KMS-11 (cell line): ENCODE results near the gene HRG.

Source experiments
- H2AFZ ChIP-seq: fragments of 200-600 bp; sonication (generic); 2 replicates; pipeline ENCODE4 v1.6.1; 2016; ENCODE audit warnings: antibody characterized with exemption, mixed run types, low read depth
- H3K27ac ChIP-seq: fragments of 200-600 bp; sonication (generic); 2 replicates; pipeline ENCODE4 v1.6.1; 2016; ENCODE audit warnings: mild to moderate bottlenecking, mixed run types
- H3K27me3 ChIP-seq: fragments of 200-600 bp; sonication (generic); 2 replicates; pipeline ENCODE4 v1.6.1; 2017; ENCODE audit warnings: mild to moderate bottlenecking, low read depth, mixed run types, moderate library complexity; ENCODE audit not compliant: insufficient read depth
- H3K36me3 ChIP-seq: fragments of 200-600 bp; sonication (generic); 2 replicates; pipeline ENCODE4 v1.6.1; 2017; ENCODE audit warnings: mild to moderate bottlenecking, mixed run types; ENCODE audit not compliant: insufficient read depth
- H3K4me1 ChIP-seq: fragments of 200-600 bp; sonication (generic); 2 replicates; pipeline ENCODE4 v1.6.1; 2016; ENCODE audit warnings: mild to moderate bottlenecking, low read depth, mixed run types; ENCODE audit not compliant: poor library complexity, severe bottlenecking
- H3K4me2 ChIP-seq: fragments of 200-600 bp; sonication (generic); 2 replicates; pipeline ENCODE4 v1.7.0; 2016; ENCODE audit warnings: mild to moderate bottlenecking, mixed run types
- H3K4me3 ChIP-seq: fragments of 200-600 bp; sonication (generic); IDR thresholded peaks from 2 replicates; pipeline ENCODE4 v1.6.1; 2017; ENCODE audit warnings: low read depth, low read length, mixed read lengths; ENCODE audit not compliant: insufficient read depth
- H3K79me2 ChIP-seq: fragments of 200-600 bp; sonication (generic); 2 replicates; pipeline ENCODE4 v1.6.1; 2016; ENCODE audit warnings: low read depth, mixed run types; ENCODE audit not compliant: insufficient read depth
- H3K9ac ChIP-seq: fragments of 200-600 bp; sonication (generic); 2 replicates; pipeline ENCODE4 v1.6.1; 2016; ENCODE audit warnings: mild to moderate bottlenecking, mixed run types
- H4K20me1 ChIP-seq: fragments of 200-600 bp; sonication (generic); 2 replicates; pipeline ENCODE4 v1.6.1; 2016; ENCODE audit warnings: mild to moderate bottlenecking, mixed run types; ENCODE audit not compliant: insufficient read depth
- TF ChIP-seq, protein P1 (sequence below): fragments of 200-600 bp; sonication (generic); conservative IDR thresholded peaks from 2 replicates; pipeline ENCODE4 v1.6.1; 2017; ENCODE audit warnings: low read depth, mild to moderate bottlenecking, antibody characterized with exemption, low read length, moderate library complexity, mixed read lengths

The HRG gene

DNA sequence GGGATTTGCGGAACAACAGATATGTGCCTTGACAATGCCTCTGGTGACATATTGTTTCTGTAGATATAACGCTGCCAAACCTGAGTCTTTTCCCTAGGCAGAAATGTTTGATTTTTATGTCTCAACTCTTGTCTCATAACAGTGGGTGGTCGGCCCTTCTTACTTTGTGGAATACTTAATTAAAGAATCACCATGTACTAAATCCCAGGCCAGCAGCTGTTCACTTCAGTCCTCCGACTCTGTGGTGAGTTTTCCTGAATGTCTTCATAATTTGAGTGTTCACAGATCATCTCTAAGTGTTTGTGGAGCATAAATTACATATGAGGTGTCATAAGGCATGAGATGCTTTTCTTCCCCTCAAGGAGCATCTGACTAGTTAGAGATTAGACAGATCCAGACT is 19.7 kb upstream of the HRG start:
- Histone ChIP-seq H4K20me1 (no peaks in the 10 kb centered on the region), H3K27me3 (no peaks in the 10 kb centered on the region), H3K4me3 (no peak overlapping the region), H3K36me3 (no peaks in the 10 kb centered on the region), H3K79me2 (no peaks in the 10 kb centered on the region), H2AFZ (no peak overlapping the region), H3K4me2 (no peak overlapping the region), H3K27ac (no peak overlapping the region), H3K4me1 (peaks cover 10% of the 10 kb centered on the region), H3K9ac (no peak overlapping the region)
- TF ChIP-seq, protein P1, sequence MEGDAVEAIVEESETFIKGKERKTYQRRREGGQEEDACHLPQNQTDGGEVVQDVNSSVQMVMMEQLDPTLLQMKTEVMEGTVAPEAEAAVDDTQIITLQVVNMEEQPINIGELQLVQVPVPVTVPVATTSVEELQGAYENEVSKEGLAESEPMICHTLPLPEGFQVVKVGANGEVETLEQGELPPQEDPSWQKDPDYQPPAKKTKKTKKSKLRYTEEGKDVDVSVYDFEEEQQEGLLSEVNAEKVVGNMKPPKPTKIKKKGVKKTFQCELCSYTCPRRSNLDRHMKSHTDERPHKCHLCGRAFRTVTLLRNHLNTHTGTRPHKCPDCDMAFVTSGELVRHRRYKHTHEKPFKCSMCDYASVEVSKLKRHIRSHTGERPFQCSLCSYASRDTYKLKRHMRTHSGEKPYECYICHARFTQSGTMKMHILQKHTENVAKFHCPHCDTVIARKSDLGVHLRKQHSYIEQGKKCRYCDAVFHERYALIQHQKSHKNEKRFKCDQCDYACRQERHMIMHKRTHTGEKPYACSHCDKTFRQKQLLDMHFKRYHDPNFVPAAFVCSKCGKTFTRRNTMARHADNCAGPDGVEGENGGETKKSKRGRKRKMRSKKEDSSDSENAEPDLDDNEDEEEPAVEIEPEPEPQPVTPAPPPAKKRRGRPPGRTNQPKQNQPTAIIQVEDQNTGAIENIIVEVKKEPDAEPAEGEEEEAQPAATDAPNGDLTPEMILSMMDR, result no peak

DNA sequence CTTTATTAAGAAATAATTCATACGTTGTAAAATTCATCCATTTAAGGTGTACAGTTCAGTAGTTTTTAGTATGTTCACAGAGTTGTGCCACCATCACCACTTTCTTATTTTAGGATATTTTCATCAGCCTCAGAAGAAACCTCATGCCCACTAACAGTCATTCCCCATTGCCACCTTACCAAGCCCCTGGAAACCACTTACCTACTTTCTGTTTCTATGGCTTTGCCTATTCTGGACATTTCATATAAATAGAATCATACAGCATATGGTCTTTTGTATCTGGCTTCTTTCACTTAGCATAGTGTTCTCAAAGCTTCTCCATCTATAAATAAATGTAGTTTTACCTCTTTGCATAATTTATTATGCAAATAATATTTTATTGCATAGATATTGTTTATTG is 19.0 kb upstream of the HRG start:
- Histone ChIP-seq H4K20me1 (no peaks in the 10 kb centered on the region), H3K4me1 (peaks cover 10% of the 10 kb centered on the region), H3K36me3 (no peaks in the 10 kb centered on the region), H3K4me3 (no peak overlapping the region), H2AFZ (no peak overlapping the region), H3K9ac (no peak overlapping the region), H3K27ac (no peak overlapping the region), H3K79me2 (no peaks in the 10 kb centered on the region), H3K4me2 (0 out of 2 replicates have a peak overlapping the region, but pooled peaks have one; percentile 8), H3K27me3 (no peaks in the 10 kb centered on the region)
- TF ChIP-seq, protein P1, result no peak

DNA sequence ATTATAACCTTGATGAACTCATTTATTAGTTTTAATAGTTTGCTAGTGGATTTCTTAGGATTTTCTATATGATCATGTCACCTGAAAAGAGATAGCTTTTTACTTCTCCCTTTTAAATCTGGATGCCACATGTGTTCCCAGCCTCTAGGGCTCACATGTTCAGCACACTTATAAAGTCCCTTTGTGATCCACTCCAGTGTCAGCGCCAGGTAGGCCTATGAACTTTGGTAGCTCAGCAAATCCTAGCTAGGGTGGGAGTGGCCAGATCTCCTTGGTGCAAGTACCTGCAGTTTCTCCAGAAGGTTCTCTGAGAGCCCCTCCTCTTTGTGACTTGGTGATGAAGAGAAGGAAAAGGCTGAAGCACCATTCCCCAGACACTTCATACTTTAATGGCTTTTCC is 17.0 kb upstream of the HRG start:
- Histone ChIP-seq H3K4me1 (peaks cover 10% of the 10 kb centered on the region), H3K4me2 (no peak overlapping the region), H3K27ac (no peak overlapping the region), H3K4me3 (no peak overlapping the region), H3K36me3 (no peaks in the 10 kb centered on the region), H3K27me3 (no peaks in the 10 kb centered on the region), H4K20me1 (no peaks in the 10 kb centered on the region), H3K9ac (no peak overlapping the region), H2AFZ (no peak overlapping the region), H3K79me2 (no peaks in the 10 kb centered on the region)
- TF ChIP-seq, protein P1, result no peak

DNA sequence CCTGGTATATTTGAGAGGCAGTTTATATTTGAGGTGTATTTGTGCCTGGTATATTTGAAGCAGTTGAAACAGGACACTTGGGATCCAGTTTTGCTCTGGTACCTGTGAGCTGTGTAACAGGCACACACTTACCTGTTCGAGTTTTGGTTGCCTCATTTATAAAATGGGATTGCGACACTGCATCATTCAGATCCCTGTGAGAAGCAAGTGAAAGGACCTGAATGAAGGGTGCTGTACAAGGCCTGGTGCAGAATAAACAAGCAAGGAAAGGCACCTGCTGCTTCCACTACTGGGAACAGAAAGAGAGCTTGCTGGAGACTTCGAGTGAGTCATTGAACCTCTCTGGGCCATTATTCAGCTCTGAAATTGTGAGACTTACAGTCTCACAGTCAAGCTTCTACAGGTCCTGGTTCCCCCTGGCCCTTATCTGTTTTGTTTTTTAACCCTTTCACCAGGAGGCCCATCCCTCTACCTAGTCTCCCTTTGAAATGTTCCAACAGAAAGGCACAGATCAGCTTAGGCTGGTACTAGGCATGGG is 14.1 kb upstream of the HRG start:
- peaks cover 7% of the 10 kb centered on the region for H3K4me1 ChIP-seq
- no peak overlapping the region for H3K4me3 ChIP-seq
- no peak overlapping the region for H3K27ac ChIP-seq
- H4K20me1 ChIP-seq, result no peaks in the 10 kb centered on the region
- no peak overlapping the region for H3K4me2 ChIP-seq
- no peaks in the 10 kb centered on the region for H3K36me3 ChIP-seq
- no peak overlapping the region for H3K9ac ChIP-seq
- H3K27me3 ChIP-seq, result no peaks in the 10 kb centered on the region
- no peaks in the 10 kb centered on the region for H3K79me2 ChIP-seq
- TF ChIP-seq, protein P1, result no peak
- H2AFZ ChIP-seq, result no peak overlapping the region
